Activated naive CD4-positive, alpha-beta T cell treated with anti-CD3 and anti-CD28 coated beads, Interleukin-2, amount 50 U/mL, for 16 hours (primary cell): ENCODE measurements around the gene DLAT.
"Not testable (repeated sequence)": the region's sequence is repeated elsewhere in the genome, so short reads cannot be mapped to it uniquely, and the experiment has no call there.

Source experiments
- DNase-seq: peaks from one replicate; pipeline ENCODE4 v3.0.0-alpha.2; 2020

DLAT gene

GRCh38 chr11:112005422-112006094, 19.6 kb upstream of the DLAT start:
- DNase-seq = no peak

- not testable (repeated sequence) for DNase-seq
These were observed 19.1 kb upstream of the DLAT start for GRCh38 chr11:112006095-112006441.

- not testable (repeated sequence) for DNase-seq
These were observed 13.8 kb upstream of the DLAT start for GRCh38 chr11:112011451-112011850.

GRCh38 chr11:112012874-112013273, 12.3 kb upstream of the DLAT start:
- DNase-seq = no peak

- no peak for DNase-seq
These were observed 11.6 kb upstream of the DLAT start for GRCh38 chr11:112013497-112014164.

GRCh38 chr11:112016088-112016764, 9.0 kb upstream of the DLAT start:
- no peak for DNase-seq

- no peak for DNase-seq
These were observed 8.3 kb upstream of the DLAT start for GRCh38 chr11:112016765-112017376.

- DNase-seq = no peak
These were observed 7.7 kb upstream of the DLAT start for GRCh38 chr11:112017538-112017937.

- no peak for DNase-seq
These were observed 6.1 kb upstream of the DLAT start for GRCh38 chr11:112019066-112019465.

- no peak for DNase-seq
These were observed 2.1 kb upstream of the DLAT start for GRCh38 chr11:112023104-112023503.

- no peak for DNase-seq
These were observed 933 bp upstream of the DLAT start for GRCh38 chr11:112024178-112024772.

- DNase-seq = no peak
These were observed 499 bp downstream of the DLAT start for GRCh38 chr11:112025707-112026106.

- DNase-seq = not testable (repeated sequence)
These were observed 1.7 kb downstream of the DLAT start for GRCh38 chr11:112026784-112027410.

GRCh38 chr11:112029460-112029859, 4.3 kb downstream of the DLAT start:
- no peak for DNase-seq

GRCh38 chr11:112033902-112034301, 8.7 kb downstream of the DLAT start:
- DNase-seq = no peak

- DNase-seq = no peak
These were observed 12.3 kb downstream of the DLAT start for GRCh38 chr11:112037527-112037926.

- no peak for DNase-seq
These were observed 17.2 kb downstream of the DLAT start for GRCh38 chr11:112042161-112042960.

GRCh38 chr11:112042961-112043304, 17.7 kb downstream of the DLAT start:
- no peak for DNase-seq

- DNase-seq = no peak
These were observed 19.8 kb downstream of the DLAT start for GRCh38 chr11:112044961-112045360.

GRCh38 chr11:112046647-112047046, 21.4 kb downstream of the DLAT start:
- not testable (repeated sequence) for DNase-seq

- DNase-seq = not testable (repeated sequence)
These were observed 23.0 kb downstream of the DLAT start for GRCh38 chr11:112048256-112048655.

- DNase-seq = no peak
These were observed 24.6 kb downstream of the DLAT start for GRCh38 chr11:112049777-112050176.
